Skeletal muscle tissue (tissue), 4 donors: Measurements from ENCODE around the gene ZIC4. TPM values are rescaled to one million over a fixed set of nuclear protein-coding genes. Genes with fewer than 3 reads are reported as not detected.
A peak's percentile ranks its signal among the peaks of the same experiment; 100 is the strongest.

Experiments used
- H3K27ac ChIP-seq: one replicate; pipeline ENCODE4 v1.7.0; 2013; ENCODE audit warnings: mild to moderate bottlenecking, low read depth, low read length, inconsistent platforms
- H3K27me3 ChIP-seq, 3 donors: one replicate each; pipeline ENCODE4 v1.7.0; 2013; ENCODE audit warnings: low read length in 3 of 3; ENCODE audit not compliant: control insufficient read depth in 3 of 3, insufficient read depth in 3 of 3
- H3K36me3 ChIP-seq, 3 donors: one replicate each; pipeline ENCODE4 v1.7.0; 2013; ENCODE audit warnings: low read length in 3 of 3; ENCODE audit not compliant: control insufficient read depth in 3 of 3, insufficient read depth in 3 of 3
- H3K4me1 ChIP-seq, 3 donors: one replicate each; pipeline ENCODE4 v1.7.0; 2013; ENCODE audit warnings: low read length in 3 of 3, mild to moderate bottlenecking in 3 of 3; ENCODE audit not compliant: control insufficient read depth in 3 of 3, insufficient read depth in 3 of 3
- H3K4me3 ChIP-seq, 3 donors: one replicate each; pipeline ENCODE4 v1.7.0; 2013; ENCODE audit warnings: low read length in 3 of 3
- H3K9ac ChIP-seq, 3 donors: one replicate each; pipeline ENCODE4 v1.7.0; 2013; ENCODE audit warnings: low read length in 3 of 3, mild to moderate bottlenecking in 3 of 3, moderate library complexity in 2 of 3, low read depth in 1 of 3
- H3K9me3 ChIP-seq, 3 donors: one replicate each; pipeline ENCODE4 v1.7.0; 2013; ENCODE audit warnings: low read length in 3 of 3; ENCODE audit not compliant: control insufficient read depth in 3 of 3
- total RNA-seq: library from RNA; depleted of rRNA; stranded (reverse); fragments of >200 nt; gene quantifications from one replicate; pipeline ENCODE4 v1.2.3, GENCODE V29; 2014
- donor health status: Osteomylitis.

The ZIC4 gene
- total RNA-seq, 1 donor from 2014 or later = 2.6 TPM

- Histone ChIP-seq H3K27ac (no peak overlapping the region), H3K27me3 (peaks cover 36 to 71% (median 60%) of the 10 kb centered on the region in 3 donors), H3K9me3 (no peaks in the 10 kb centered on the region), H3K36me3 (no peaks in the 10 kb centered on the region), H3K4me3 (no peak overlapping the region), H3K4me1 (peaks cover 13 to 22% (median 14%) of the 10 kb centered on the region in 3 donors), H3K9ac (peak overlapping the region in 1 of 3 donors; percentile 72)
These were observed 1.3 kb upstream of the ZIC4 start for GRCh38 chr3:147407498-147408187.

GRCh38 chr3:147407114-147407497 lies 763 bp upstream of the ZIC4 start:
- peak overlapping the region in 1 of 3 donors; percentile 66 for H3K9ac ChIP-seq
- peaks cover 39 to 68% (median 56%) of the 10 kb centered on the region in 3 donors for H3K27me3 ChIP-seq
- H3K4me3 ChIP-seq = no peak overlapping the region
- H3K9me3 ChIP-seq = no peaks in the 10 kb centered on the region
- H3K27ac ChIP-seq = no peak overlapping the region
- H3K4me1 ChIP-seq = peaks cover 13 to 22% (median 14%) of the 10 kb centered on the region in 3 donors
- H3K36me3 ChIP-seq = no peaks in the 10 kb centered on the region

GRCh38 chr3:147405231-147406027 lies 914 bp downstream of the ZIC4 start:
- Histone ChIP-seq H3K9me3 (no peaks in the 10 kb centered on the region), H3K9ac (no peak overlapping the region)

GRCh38 chr3:147404800-147405230 lies 1.5 kb downstream of the ZIC4 start:
- Histone ChIP-seq H3K27ac (no peak overlapping the region), H3K36me3 (no peaks in the 10 kb centered on the region), H3K9me3 (no peaks in the 10 kb centered on the region), H3K4me3 (no peak overlapping the region), H3K4me1 (peaks cover 0 to 10% (median 2%) of the 10 kb centered on the region in 3 donors), H3K9ac (no peak overlapping the region), H3K27me3 (peaks cover 24 to 60% (median 39%) of the 10 kb centered on the region in 3 donors)

More at GRCh38 chr3:147405231-147406027, 914 bp downstream of the ZIC4 start:
- H3K4me3 ChIP-seq = no peak overlapping the region
- peaks cover 28 to 63% (median 44%) of the 10 kb centered on the region in 3 donors for H3K27me3 ChIP-seq
- H3K27ac ChIP-seq = no peak overlapping the region
- H3K36me3 ChIP-seq = no peaks in the 10 kb centered on the region
- H3K4me1 ChIP-seq = peaks cover 5 to 11% (median 6%) of the 10 kb centered on the region in 3 donors

GRCh38 chr3:147404000-147404799 lies 2.1 kb downstream of the ZIC4 start:
- H3K4me1 ChIP-seq = peaks cover 0 to 5% (median 0%) of the 10 kb centered on the region in 3 donors
- H3K27me3 ChIP-seq = peaks cover 20 to 54% (median 34%) of the 10 kb centered on the region in 3 donors

GRCh38 chr3:147403511-147403910 lies 2.8 kb downstream of the ZIC4 start:
- Histone ChIP-seq H3K36me3 (no peaks in the 10 kb centered on the region), H3K9ac (no peak overlapping the region), H3K4me3 (no peak overlapping the region), H3K27me3 (peaks cover 16 to 52% (median 30%) of the 10 kb centered on the region in 3 donors), H3K27ac (no peak overlapping the region), H3K9me3 (no peaks in the 10 kb centered on the region), H3K4me1 (peaks cover 0 to 5% (median 0%) of the 10 kb centered on the region in 3 donors)

More at GRCh38 chr3:147404000-147404799, 2.1 kb downstream of the ZIC4 start:
- no peaks in the 10 kb centered on the region for H3K36me3 ChIP-seq
- no peak overlapping the region for H3K9ac ChIP-seq
- H3K9me3 ChIP-seq = no peaks in the 10 kb centered on the region
- no peak overlapping the region for H3K27ac ChIP-seq
- H3K4me3 ChIP-seq = no peak overlapping the region

GRCh38 chr3:147402159-147402558 lies 4.2 kb downstream of the ZIC4 start:
- H3K9me3 ChIP-seq = no peaks in the 10 kb centered on the region
- H3K36me3 ChIP-seq = no peaks in the 10 kb centered on the region
- H3K4me1 ChIP-seq = peaks cover 0 to under 1% (median 0%) of the 10 kb centered on the region in 3 donors
- peaks cover 7 to 53% (median 26%) of the 10 kb centered on the region in 3 donors for H3K27me3 ChIP-seq
- H3K4me3 ChIP-seq = no peak overlapping the region
- no peak overlapping the region for H3K27ac ChIP-seq
- H3K9ac ChIP-seq = no peak overlapping the region

- no peaks in the 10 kb centered on the region for H3K4me1 ChIP-seq
- no peaks in the 10 kb centered on the region for H3K9me3 ChIP-seq
- H3K36me3 ChIP-seq = no peaks in the 10 kb centered on the region
- H3K27ac ChIP-seq = no peak overlapping the region
- H3K9ac ChIP-seq = no peak overlapping the region
- no peak overlapping the region for H3K4me3 ChIP-seq
- peaks cover 8 to 52% (median 24%) of the 10 kb centered on the region in 3 donors for H3K27me3 ChIP-seq
These were observed 4.9 kb downstream of the ZIC4 start for GRCh38 chr3:147401421-147401820.

- Histone ChIP-seq H3K4me3 (no peak overlapping the region), H3K27ac (no peak overlapping the region), H3K27me3 (peaks cover 12 to 52% (median 24%) of the 10 kb centered on the region in 3 donors), H3K9ac (no peak overlapping the region), H3K36me3 (peaks cover 0 to under 1% (median 0%) of the 10 kb centered on the region in 3 donors), H3K9me3 (no peaks in the 10 kb centered on the region), H3K4me1 (no peaks in the 10 kb centered on the region)
These were observed 5.3 kb downstream of the ZIC4 start for GRCh38 chr3:147400999-147401398.
